ENCODE results near the gene DBNDD1. TPM values are rescaled to one million over a fixed set of nuclear protein-coding genes. Genes with fewer than 3 reads are reported as not detected.
"Not testable (repeated sequence)": the region's sequence is repeated elsewhere in the genome, so short reads cannot be mapped to it uniquely, and the experiment has no call there.

Gene DBNDD1
- 0.79 TPM for total RNA-seq

GRCh38 chr16:90018652-90019542 lies at the start of gene DBNDD1:
TSS of gene DBNDD1 (minus strand) at chr16:90019456. CDS start at chr16:90019341, 115 bp downstream.
- no peak for DNase-seq

DNA sequence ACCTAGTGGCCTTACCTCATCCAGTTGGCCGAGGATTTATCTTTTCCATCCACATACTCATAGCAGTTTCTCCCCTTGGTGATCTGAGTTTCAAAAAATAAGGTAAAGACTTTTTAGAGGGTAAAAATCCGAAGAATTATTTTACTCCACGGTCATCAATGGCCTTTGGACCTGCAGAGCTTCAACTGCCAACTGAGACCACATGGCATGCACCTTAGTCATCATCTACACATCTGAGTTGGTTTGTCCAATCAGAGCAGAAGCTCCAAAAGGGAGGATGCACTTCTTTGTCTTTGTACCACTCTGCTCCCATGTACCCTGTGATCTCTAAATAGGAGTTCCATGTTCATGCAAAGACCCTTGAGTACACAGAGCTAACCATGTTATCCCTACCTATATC lies 42.2 kb upstream of the DBNDD1 start:
- no peak for DNase-seq

- no peak for DNase-seq
Observed at GRCh38 chr16:90057738-90058173, 38.5 kb upstream of the DBNDD1 start.

GRCh38 chr16:90056521-90056920 lies 37.3 kb upstream of the DBNDD1 start:
- DNase-seq = not testable (repeated sequence)

DNA sequence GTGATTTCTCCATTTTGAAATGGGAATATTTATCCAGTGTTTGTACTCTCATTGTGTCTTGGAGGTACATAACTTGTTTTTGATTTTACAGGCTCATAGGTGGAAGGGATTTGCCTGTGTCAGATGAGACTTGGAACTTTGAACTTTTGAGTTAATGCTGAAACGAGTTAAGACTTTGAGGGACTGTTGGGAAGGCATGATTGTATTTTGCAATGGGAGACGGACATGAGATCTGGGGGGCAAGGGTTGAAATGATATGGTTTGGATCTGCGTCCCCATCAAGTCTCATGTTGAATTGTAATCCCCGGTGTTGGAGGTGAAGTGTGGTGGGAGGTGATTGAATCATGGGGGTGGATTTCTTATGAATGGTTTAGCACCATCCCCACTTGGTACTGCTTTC lies 36.1 kb upstream of the DBNDD1 start:
- no peak for DNase-seq

- DNase-seq = no peak
Observed at GRCh38 chr16:90054554-90054953, 35.3 kb upstream of the DBNDD1 start.

- DNase-seq = no peak
Observed at GRCh38 chr16:90053902-90054500, 34.7 kb upstream of the DBNDD1 start.

- DNase-seq = no peak
Observed at GRCh38 chr16:90050969-90051368, 31.7 kb upstream of the DBNDD1 start.

GRCh38 chr16:90048737-90049330 lies 29.6 kb upstream of the DBNDD1 start:
- DNase-seq = no peak

- no peak for DNase-seq
Observed at GRCh38 chr16:90048347-90048722, 29.1 kb upstream of the DBNDD1 start.

- no peak for DNase-seq
Observed at GRCh38 chr16:90047714-90048346, 28.6 kb upstream of the DBNDD1 start.

DNA sequence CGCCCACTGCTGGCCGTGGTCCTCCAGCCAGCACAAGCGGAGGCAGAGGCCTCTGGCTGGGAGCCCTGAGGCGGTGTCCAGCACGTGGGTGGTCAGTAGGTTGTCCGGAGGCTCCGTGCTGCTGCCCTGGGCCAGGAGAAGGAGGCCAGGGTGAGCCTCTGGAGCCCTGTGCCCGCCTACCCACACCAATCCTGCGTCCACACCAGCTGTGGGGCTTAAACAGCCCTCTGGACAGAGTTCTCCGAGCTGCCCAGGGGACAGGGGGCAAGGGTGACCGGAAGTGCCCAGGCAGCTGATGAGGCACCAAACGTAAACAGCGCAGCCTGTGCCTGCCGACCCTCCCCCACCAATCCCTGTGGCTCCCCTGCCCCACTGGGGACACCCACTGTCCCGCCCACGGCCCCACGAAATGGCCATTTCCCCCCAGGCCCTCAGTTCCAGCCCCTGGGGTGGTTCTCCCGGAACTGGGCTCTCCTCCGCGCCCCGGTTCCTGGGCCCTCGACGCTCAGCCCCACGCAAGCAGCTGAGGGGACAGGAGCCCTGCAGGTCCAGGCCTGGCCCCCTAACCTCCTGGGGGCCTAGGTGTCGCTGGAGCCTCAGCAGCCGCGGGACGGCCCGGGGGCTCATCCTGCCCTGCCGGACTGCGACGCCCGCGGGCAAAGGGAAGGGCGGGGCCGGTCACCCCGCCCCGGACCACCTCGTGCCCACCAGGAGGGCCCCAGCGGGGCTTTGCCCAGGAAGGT lies 27.9 kb upstream of the DBNDD1 start:
- no peak for DNase-seq

DNA sequence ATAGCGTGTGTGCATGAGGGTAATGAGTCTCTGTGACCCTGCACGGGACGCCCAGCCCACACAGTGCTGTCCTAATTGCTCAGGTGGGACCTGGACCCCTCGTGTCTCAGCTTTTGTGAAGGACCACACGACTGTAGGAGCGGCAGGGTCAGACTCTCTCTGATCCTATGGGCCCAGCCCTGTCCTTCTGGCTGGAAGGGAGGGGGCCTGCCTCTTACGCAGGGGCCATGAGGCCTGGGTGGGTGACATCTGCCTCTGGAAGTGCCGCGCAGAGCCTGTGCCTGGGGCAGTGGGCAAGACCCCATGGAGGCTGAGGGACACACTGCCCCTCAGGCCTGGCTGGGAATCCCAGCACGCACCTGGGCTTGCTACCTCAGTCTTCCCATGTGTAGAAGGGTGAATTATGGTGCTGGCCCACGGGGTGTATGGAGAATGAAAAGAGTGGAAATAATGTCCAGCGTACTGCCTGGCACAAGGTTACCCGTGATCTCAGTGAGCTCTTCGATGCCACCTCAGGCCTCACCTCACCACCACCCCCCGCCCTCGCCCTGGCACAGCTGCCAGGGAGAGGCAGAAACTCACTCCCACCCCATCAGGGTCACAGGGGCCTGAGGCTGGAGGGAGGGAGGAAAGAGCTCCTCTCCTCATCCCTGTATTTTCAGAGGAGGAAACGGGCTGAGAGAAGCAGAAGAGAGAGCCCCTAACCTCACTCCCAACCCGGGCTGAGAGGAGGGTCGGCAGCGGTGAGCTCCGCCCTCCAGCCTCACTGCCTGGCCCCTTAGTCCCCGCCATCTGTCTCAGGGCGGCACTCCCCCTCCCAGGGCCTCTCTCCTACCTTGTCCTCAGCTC lies 27.1 kb upstream of the DBNDD1 start:
- DNase-seq = no peak

- no peak for DNase-seq
Observed at GRCh38 chr16:90044111-90044551, 24.9 kb upstream of the DBNDD1 start.

GRCh38 chr16:90043526-90043925 lies 24.3 kb upstream of the DBNDD1 start:
- DNase-seq = no peak

DNA sequence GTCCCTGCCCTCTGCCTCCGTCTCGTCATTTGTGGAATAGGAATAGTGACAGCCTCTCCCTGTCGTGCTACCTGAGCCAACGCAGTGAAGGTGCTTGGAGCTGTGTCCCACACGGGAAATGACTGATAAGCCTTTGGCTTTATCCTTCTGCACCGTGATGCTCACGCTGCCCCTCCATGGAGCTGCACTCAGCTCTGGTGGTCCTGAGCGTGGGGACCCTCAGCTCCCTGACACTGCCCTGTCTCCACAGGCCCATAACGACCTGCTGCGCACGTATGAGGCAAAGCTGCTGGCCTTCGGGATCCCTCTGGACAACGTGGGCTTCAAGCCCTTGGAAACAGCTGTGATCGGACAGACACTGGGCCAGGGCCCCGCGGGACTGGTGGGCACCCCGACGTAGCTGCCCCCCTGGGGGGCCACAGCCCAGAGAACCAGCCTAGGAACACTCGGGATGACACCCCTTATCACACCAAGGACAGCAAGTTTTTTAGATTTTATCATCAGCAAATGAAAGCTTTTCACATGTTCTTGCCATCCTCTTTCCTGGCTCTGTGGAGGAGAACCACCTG lies 23.8 kb upstream of the DBNDD1 start:
- DNase-seq = no peak

- DNase-seq = no peak
Observed at GRCh38 chr16:90041896-90042473, 22.7 kb upstream of the DBNDD1 start.

DNA sequence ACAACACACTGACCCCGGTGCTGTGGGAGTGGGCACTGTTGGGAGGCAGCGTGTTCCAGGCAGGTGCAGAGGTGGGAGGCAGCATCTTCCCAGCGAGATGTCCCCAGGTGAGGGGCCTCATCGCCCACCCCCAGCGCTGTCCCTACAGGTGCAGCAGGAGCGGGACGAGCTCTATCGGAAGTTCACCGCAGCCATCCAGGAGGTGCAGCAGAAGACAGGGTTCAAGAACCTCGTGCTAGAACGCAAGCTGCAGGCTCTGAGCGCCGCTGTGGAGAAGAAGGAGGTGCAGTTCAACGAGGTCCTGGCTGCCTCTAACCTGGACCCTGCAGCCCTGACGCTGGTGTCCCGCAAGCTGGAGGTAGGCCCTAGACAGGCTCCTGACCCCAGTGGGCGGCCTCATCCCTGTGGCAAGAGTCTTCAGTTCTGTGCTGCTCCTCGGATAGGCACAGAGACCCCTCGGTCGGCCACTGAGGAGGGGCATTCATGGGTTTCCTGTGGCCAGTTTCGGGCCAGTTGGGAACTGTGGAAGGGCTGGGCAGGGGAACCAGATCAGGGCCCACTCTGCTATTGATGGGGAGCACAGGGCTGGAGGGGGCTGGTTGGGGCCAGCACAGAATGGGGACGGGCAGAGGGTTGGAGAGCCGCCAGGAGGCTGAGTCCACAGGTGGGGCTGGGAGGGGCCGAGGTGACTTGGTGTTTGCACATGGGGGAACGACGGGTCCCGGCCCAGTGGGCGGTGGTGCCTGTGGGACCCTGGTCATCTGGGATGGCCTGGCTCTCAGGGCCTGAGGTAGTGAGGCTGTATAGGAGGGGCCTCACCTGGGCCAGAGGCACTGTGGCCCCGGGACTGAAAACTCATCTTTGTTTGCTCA lies 21.1 kb upstream of the DBNDD1 start:
- no peak for DNase-seq

- no peak for DNase-seq
Observed at GRCh38 chr16:90037276-90037675, 18.0 kb upstream of the DBNDD1 start.

Measured in skin of body (tissue), 2 donors.